GM12878 (cell line): Measurements from ENCODE around the gene NRG2. TPM values are rescaled to one million over a fixed set of nuclear protein-coding genes. Genes with fewer than 3 reads are reported as not detected.

Source experiments
- ATAC-seq: fragments of 200-7000 bp; cut with Tn5 transposase; 3 replicates; pipeline ENCODE4 v1.9.1; 2020; ENCODE audit warnings: mild to moderate bottlenecking, moderate library complexity
- BruUV-seq: library from RNA; stranded (reverse); fragments of 400-500 nt; replicated peaks from 2 replicates; lab custom pipeline; 2021; lab: Mats Ljungman, UMichigan
- CTCF ChIA-PET: fragments of 300-600 bp; sonication (Branson Sonifier 250); formaldehyde crosslinking; extraction: SDS; loops from one replicate; lab custom pipeline; 2021; ENCODE audit warnings: inconsistent platforms; lab: Yijun Ruan, JAX
- POLR2A ChIA-PET: fragments of 350-600 bp; formaldehyde crosslinking; extraction: SDS; loops from one replicate; lab custom pipeline; 2021; ENCODE audit warnings: inconsistent platforms; lab: Charles Lee
- RAD21 ChIA-PET: fragments of 300-600 bp; sonication (Branson Sonifier 250); formaldehyde crosslinking; loops from one replicate; lab custom pipeline; 2023; ENCODE audit warnings: antibody characterized with exemption; ENCODE audit not compliant: unreplicated experiment; lab: Charles Lee
- SMC1A ChIA-PET: fragments of 300-600 bp; sonication (Branson Sonifier 250); formaldehyde crosslinking; loops from one replicate; lab custom pipeline; 2023; ENCODE audit not compliant: unreplicated experiment, uncharacterized antibody; lab: Charles Lee
- DNase-seq: peaks from one replicate; pipeline ENCODE4 v3.0.0-alpha.2; 2011; ENCODE audit warnings: low read depth, low spot score
- FAIRE-seq: peaks from 3 replicates; lab custom pipeline; 2011; peaks lifted over from hg19 to GRCh38; lab: Jason Lieb, UNC
- H2AFZ ChIP-seq: 2 replicates; pipeline ENCODE4 v1.6.0; 2011; ENCODE audit warnings: low read depth, low read length, control low read depth; ENCODE audit not compliant: control insufficient read depth
- H3K27ac ChIP-seq: 2 replicates; pipeline ENCODE4 v1.5.1; 2011; ENCODE audit warnings: control low read depth; ENCODE audit not compliant: control insufficient read depth, insufficient read depth
- H3K27me3 ChIP-seq, 2 experiments: replicated peaks in 1 of 2; 2 replicates each; pipeline versions ENCODE4 v1.6.0 to v1.6.1; 2011; ENCODE audit warnings: low read length in 1 of 2; ENCODE audit not compliant: control insufficient read depth in 2 of 2, insufficient read depth in 2 of 2
- H3K36me3 ChIP-seq, 2 experiments: 2 replicates each; pipeline ENCODE4 v1.5.1; 2011; ENCODE audit warnings: low read length in 1 of 2; ENCODE audit not compliant: control insufficient read depth in 2 of 2, insufficient read depth in 2 of 2
- H3K4me1 ChIP-seq: 2 replicates; pipeline ENCODE4 v1.6.1; 2011; ENCODE audit warnings: mild to moderate bottlenecking, low read length, moderate library complexity, mixed read lengths; ENCODE audit not compliant: control insufficient read depth, insufficient read depth
- H3K4me2 ChIP-seq: 2 replicates; pipeline ENCODE4 v1.6.0; 2011; ENCODE audit warnings: control low read depth; ENCODE audit not compliant: control insufficient read depth, insufficient read depth
- H3K4me3 ChIP-seq: fragments of 200-600 bp; sonication (generic); 2 replicates; pipeline ENCODE4 v1.5.1; 2016
- H3K79me2 ChIP-seq: 2 replicates; pipeline ENCODE4 v1.6.0; 2011; ENCODE audit warnings: low read length; ENCODE audit not compliant: control insufficient read depth, insufficient read depth
- H3K9ac ChIP-seq: 2 replicates; pipeline ENCODE4 v1.8.0; 2011; ENCODE audit warnings: low read length, control low read depth, mixed read lengths; ENCODE audit not compliant: control insufficient read depth, insufficient read depth
- H3K9me3 ChIP-seq: replicated peaks from 3 replicates; pipeline ENCODE4 v1.5.1; 2011; ENCODE audit warnings: mild to moderate bottlenecking, low read length; ENCODE audit not compliant: control insufficient read depth, insufficient read depth
- H4K20me1 ChIP-seq: 2 replicates; pipeline ENCODE4 v1.6.0; 2011; ENCODE audit not compliant: control insufficient read depth, insufficient read depth
- ZNF217 ChIP-seq: fragments of 450-650 bp; IDR thresholded peaks from 2 replicates; pipeline ENCODE4 v1.6.1; 2017; ENCODE audit warnings: antibody characterized with exemption, mild to moderate bottlenecking
- WGBS: methylation state at CpG from one replicate; pipeline ENCODE4 v1.1.6; 2016; ENCODE audit warnings: low lambda C conversion rate; ENCODE audit not compliant: insufficient replicate concordance, insufficient coverage; ENCODE audit errors: missing lambda C conversion rate; 5-methylcytosine and 5-hydroxymethylcytosine counted together
- in situ Hi-C: fragments of 300-500 bp; cut with MboI; formaldehyde crosslinking; loops from 9 replicates; pipeline ENCODE4 v1.14.3; 2018; ENCODE audit warnings: mixed read lengths
- intact Hi-C: fragments of 100-400 bp; cut with micrococcal nuclease; formaldehyde crosslinking; loops from one replicate; pipeline ENCODE4 v1.14.2; 2022; ENCODE audit not compliant: unreplicated experiment
- polyA plus RNA-seq, 11 experiments: library from polyadenylated mRNA; depleted of rRNA in 4 of 11; unstranded in 6 of 11; stranded (reverse) in 5 of 11; fragments of >200 nt; fragmentation: Nextera tagmentation in 4 of 11; fragmentation: Illumina TruSeq in 1 of 11; extraction: Ambion mirVana in 4 of 11; extraction: Trizol in 1 of 11; gene quantifications; 1 replicate in 1 of 11; 2 replicates in 10 of 11; pipeline versions ENCODE4 v1.2.1 to v1.2.3, GENCODE V29; 2011 to 2016; ENCODE audit warnings: inconsistent platforms in 2 of 11, missing spikeins in 2 of 11, low read depth in 1 of 11
- total RNA-seq, 4 experiments: library from RNA; depleted of rRNA in 3 of 4; stranded (reverse); fragments of >200 nt in 3 of 4; fragmentation: Illumina TruSeq in 1 of 4; extraction: Trizol in 1 of 4; gene quantifications; 2 replicates each; pipeline versions ENCODE4 v1.2.1 to v1.2.3, GENCODE V29; 2013 to 2021
- TF ChIP-seq, protein P1 (sequence below): fragments of 450-650 bp; IDR thresholded peaks from 2 replicates; pipeline ENCODE4 v1.6.1; 2016; ENCODE audit warnings: mild to moderate bottlenecking, moderate library complexity, borderline replicate concordance

The NRG2 gene
- total and polyA plus RNA-seq, 10 of the 15 experiments (the other 5 are each of a cell fraction or from before 2014, with no cell fraction given): 0.10 to 21.7 (median 9.6) TPM

DNA sequence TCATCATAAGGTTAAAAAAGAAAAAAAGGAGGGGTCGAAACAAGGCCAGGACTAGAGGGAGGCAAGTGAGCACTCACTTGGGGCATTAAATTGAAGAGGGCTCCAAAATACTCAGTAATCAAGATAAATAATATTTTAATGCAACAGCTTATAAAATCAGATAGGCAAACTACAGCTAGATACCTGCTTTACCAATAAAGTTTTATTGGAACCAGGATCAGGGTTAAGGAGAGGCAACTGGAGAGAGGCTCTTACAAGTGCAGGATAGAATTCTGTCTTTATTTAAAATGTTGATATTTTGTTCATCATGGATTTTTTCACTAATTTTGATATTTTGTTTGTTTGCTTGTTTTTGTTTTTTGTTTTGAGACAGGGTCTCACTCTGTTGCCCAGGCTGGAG is 40.6 kb upstream of the NRG2 start:
- H3K27me3 ChIP-seq: peaks cover 0 to 7% of the 10 kb centered on the region in 2 experiments
- no peak for FAIRE-seq
- TF ChIP-seq, protein P1, sequence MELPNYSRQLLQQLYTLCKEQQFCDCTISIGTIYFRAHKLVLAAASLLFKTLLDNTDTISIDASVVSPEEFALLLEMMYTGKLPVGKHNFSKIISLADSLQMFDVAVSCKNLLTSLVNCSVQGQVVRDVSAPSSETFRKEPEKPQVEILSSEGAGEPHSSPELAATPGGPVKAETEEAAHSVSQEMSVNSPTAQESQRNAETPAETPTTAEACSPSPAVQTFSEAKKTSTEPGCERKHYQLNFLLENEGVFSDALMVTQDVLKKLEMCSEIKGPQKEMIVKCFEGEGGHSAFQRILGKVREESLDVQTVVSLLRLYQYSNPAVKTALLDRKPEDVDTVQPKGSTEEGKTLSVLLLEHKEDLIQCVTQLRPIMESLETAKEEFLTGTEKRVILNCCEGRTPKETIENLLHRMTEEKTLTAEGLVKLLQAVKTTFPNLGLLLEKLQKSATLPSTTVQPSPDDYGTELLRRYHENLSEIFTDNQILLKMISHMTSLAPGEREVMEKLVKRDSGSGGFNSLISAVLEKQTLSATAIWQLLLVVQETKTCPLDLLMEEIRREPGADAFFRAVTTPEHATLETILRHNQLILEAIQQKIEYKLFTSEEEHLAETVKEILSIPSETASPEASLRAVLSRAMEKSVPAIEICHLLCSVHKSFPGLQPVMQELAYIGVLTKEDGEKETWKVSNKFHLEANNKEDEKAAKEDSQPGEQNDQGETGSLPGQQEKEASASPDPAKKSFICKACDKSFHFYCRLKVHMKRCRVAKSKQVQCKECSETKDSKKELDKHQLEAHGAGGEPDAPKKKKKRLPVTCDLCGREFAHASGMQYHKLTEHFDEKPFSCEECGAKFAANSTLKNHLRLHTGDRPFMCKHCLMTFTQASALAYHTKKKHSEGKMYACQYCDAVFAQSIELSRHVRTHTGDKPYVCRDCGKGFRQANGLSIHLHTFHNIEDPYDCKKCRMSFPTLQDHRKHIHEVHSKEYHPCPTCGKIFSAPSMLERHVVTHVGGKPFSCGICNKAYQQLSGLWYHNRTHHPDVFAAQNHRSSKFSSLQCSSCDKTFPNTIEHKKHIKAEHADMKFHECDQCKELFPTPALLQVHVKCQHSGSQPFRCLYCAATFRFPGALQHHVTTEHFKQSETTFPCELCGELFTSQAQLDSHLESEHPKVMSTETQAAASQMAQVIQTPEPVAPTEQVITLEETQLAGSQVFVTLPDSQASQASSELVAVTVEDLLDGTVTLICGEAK: peak; percentile 54
- TF ChIP-seq ZNF217: no peak
- RAD21 ChIA-PET: interaction anchor here (1.7 kb wide), 1 partner anchor 13 kb away, joined by 3 read pairs; no protein-coding TSS in a partner anchor
- H4K20me1 ChIP-seq: no peaks in the 10 kb centered on the region
- no peak for DNase-seq
- no peak overlapping the region for H3K27ac ChIP-seq
- H3K4me3 ChIP-seq: no peak overlapping the region
- H3K9ac ChIP-seq: no peak overlapping the region
- BruUV-seq: no TSS peak
- no peak for ATAC-seq
- CTCF ChIA-PET: interaction anchor here (1.3 to 2.5 kb wide), 2 partner anchors 22 to 59 kb away, joined by 4 to 9 read pairs; no protein-coding TSS in a partner anchor
- 59% methylated on average over 1 of the region's 1 CpG for WGBS
- H3K4me2 ChIP-seq: no peak overlapping the region
- H3K79me2 ChIP-seq: no peaks in the 10 kb centered on the region
- POLR2A ChIA-PET: no interaction called here
- no peaks in the 10 kb centered on the region for H3K4me1 ChIP-seq
- in situ Hi-C loops: loop anchor here (5.0 kb wide), 1 partner anchor 69 kb away; no protein-coding TSS in a partner anchor
- no peaks in the 10 kb centered on the region for H3K36me3 ChIP-seq
- intact Hi-C loops: no loop called here
- H2AFZ ChIP-seq: no peak overlapping the region
- no peaks in the 10 kb centered on the region for H3K9me3 ChIP-seq
- SMC1A ChIA-PET: interaction anchor here (0.6 kb wide), 2 partner anchors 40 to 86 kb away, joined by 3 read pairs; no protein-coding TSS in a partner anchor
